ENCODE results near the gene CFAP90.

CFAP90 gene

DNA sequence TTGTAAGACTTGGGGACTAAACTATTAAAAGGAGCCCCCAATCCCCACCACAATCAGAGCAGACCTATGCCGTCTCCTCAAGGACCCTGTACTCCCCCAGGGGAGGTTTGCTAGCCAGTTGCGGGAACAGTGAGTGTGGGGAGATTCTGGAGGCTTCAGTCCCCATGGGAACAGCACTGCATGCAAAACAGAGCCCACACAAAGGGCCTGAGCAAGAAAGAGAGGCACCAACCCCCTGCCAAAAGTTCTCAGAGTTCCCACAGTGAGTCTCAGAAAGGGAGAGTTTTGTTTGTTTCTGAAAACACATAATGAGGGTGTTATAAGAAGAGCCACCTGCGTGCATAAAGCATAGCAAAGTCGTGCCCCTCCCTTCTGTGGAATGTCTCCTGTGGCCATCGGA, 56.6 kb downstream of the CFAP90 start:
- no peak for DNase-seq
- H3K9me3 Mint-ChIP-seq, result no peaks in the 10 kb centered on the region
- H3K36me3 Mint-ChIP-seq (ENCODE audit: low read depth), result no peaks in the 10 kb centered on the region
- H3K27me3 Mint-ChIP-seq, result peaks cover 22% of the 10 kb centered on the region
- H3K4me3 Mint-ChIP-seq, result no peak overlapping the region
- H3K27ac Mint-ChIP-seq, result no peak overlapping the region
- H3K4me1 Mint-ChIP-seq (ENCODE audit: low read depth), result no peaks in the 10 kb centered on the region

DNA sequence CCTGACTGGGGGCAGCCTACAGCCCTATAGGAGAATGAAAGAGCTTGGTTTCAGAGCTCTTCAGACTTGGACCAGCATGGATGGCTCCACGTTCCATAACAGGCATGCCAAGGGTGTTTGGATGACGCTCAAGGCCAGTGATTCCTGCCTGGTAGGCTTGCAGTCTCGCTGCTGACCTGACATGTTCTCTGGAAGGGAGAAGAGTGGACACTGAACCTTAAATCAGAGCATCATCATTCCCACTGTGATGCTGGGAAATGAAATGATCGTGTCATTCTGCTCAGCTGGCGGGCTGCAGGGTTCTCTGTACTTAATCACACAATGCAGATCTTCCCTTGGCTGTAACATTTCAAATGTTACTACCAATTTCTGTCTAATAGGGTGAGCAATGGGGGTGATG, 57.0 kb downstream of the CFAP90 start:
- Mint-ChIP-seq H3K4me3 (no peak overlapping the region), H3K4me1 (ENCODE audit: low read depth) (no peaks in the 10 kb centered on the region), H3K9me3 (no peaks in the 10 kb centered on the region), H3K27me3 (peaks cover 22% of the 10 kb centered on the region), H3K27ac (no peak overlapping the region), H3K36me3 (ENCODE audit: low read depth) (no peaks in the 10 kb centered on the region)
- no peak for DNase-seq

DNA sequence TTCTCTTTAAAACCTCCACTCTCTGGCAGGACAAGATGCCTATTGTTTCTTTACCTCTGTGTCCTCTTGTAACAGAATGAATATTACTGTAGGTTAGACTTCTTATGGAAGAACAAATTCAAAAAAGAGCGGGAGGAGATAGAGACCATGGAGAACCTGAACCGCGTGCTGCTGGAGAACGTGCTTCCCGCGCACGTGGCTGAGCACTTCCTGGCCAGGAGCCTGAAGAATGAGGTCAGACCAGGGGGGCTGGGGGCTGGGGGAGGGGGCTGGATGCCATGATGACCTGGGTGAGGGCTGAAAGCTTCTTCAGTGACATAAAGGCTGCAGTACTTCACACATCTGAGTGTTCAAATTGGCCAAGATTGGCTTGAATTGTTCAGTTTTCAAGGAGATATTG, 61.4 kb downstream of the CFAP90 start:
- Mint-ChIP-seq H3K27me3 (peaks cover 24% of the 10 kb centered on the region), H3K36me3 (ENCODE audit: low read depth) (no peaks in the 10 kb centered on the region), H3K4me3 (no peak overlapping the region), H3K27ac (no peak overlapping the region), H3K9me3 (no peaks in the 10 kb centered on the region), H3K4me1 (ENCODE audit: low read depth) (no peaks in the 10 kb centered on the region)
- no peak for DNase-seq

DNA sequence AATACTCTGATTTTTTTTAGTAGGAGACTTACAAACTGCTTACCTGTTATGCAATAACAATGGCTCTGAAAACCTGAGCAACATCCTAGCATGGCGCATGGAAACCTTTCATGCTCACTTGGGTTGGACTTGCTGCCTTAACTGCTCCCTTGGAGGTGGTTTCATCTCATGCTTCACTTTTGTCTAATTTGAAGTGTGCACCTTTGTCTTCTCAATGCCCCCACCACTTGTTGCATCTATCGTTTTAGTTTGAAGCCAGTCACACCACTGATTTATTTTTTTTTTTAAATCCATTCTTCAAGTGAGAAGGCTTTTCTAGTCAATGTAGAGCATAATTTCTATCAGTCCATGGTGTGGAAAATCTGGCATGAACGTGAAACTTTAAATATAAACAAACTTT, 63.2 kb downstream of the CFAP90 start:
- Mint-ChIP-seq H3K4me1 (ENCODE audit: low read depth) (no peaks in the 10 kb centered on the region), H3K4me3 (no peak overlapping the region), H3K9me3 (no peaks in the 10 kb centered on the region), H3K27ac (no peak overlapping the region), H3K36me3 (ENCODE audit: low read depth) (no peaks in the 10 kb centered on the region), H3K27me3 (peaks cover 34% of the 10 kb centered on the region)
- no peak for DNase-seq

DNA sequence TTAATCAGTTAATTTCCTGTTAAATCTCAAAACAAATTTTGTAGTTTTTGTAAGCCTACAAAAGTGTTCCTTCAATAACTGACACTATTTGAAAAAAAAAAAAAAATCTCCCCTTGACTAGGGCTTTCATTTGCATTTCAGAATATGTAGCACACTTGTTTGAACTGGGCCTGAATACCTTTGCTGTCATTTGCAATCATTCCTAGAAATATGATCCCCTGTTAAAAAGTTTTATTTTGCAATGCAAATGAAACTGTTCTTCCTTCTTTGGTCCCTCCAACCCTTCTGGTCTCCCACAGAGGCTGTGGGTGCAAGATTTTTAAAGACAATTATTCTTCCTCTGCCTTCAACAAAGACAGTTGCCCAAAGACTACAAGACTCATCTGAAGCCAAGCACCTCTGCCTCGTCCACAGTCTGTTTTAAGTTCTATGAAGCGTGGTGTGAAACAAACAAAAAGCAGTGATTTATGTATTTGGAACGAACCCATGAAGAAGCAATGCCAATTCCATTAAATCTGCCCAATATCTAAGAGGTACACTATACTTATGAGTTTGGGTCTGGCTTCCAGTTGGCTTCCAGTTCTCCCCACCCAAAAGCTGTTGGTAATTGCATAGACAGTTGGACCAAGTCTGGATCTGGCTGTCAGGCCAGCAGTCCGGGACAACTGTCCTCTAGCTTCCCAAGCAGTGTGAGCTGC, 66.1 kb downstream of the CFAP90 start:
- no peak overlapping the region for H3K27ac Mint-ChIP-seq
- H3K4me1 Mint-ChIP-seq (ENCODE audit: low read depth), result peaks cover under 1% of the 10 kb centered on the region

DNA sequence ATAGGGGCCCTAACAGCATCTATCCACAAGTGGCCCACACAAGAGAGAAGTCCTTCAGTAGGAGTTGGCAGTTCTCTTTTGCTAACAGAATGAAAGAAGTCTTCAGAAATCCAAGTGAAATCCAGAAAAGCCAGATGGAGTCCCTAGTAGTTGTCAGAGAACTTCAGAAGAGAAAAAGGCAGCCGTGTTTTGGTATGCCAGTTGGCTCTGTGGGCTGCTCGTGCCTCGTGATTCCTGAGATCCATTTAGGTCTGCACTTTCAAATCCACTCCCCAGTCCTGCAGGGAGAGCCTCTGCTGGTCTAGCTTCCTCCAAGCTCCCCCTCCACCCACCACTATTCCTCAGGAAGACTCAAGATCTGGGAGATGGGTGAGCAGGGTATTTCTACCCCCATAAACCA, 69.0 kb downstream of the CFAP90 start:
- Mint-ChIP-seq H3K4me3 (no peak overlapping the region), H3K4me1 (ENCODE audit: low read depth) (peaks cover 14% of the 10 kb centered on the region), H3K9me3 (no peaks in the 10 kb centered on the region), H3K27ac (no peak overlapping the region), H3K36me3 (ENCODE audit: low read depth) (no peaks in the 10 kb centered on the region), H3K27me3 (peaks cover 77% of the 10 kb centered on the region)
- DNase-seq, result no peak

More for the DNA sequence above, 66.1 kb downstream of the CFAP90 start:
- Mint-ChIP-seq H3K36me3 (ENCODE audit: low read depth) (no peaks in the 10 kb centered on the region), H3K9me3 (no peaks in the 10 kb centered on the region), H3K4me3 (no peak overlapping the region), H3K27me3 (peaks cover 52% of the 10 kb centered on the region)
- no peak for DNase-seq
